NCI-H1092 treated with DMSO at 0.1 percent for 48 hours (cell line): Measurements from ENCODE around the gene TGM1.
"Not testable (repeated sequence)": the region's sequence is repeated elsewhere in the genome, so short reads cannot be mapped to it uniquely, and the experiment has no call there.

Experiments
- DNase-seq: peaks from one replicate; lab custom pipeline; 2025; lab: John Stamatoyannopoulos, UW

TGM1 gene

DNA sequence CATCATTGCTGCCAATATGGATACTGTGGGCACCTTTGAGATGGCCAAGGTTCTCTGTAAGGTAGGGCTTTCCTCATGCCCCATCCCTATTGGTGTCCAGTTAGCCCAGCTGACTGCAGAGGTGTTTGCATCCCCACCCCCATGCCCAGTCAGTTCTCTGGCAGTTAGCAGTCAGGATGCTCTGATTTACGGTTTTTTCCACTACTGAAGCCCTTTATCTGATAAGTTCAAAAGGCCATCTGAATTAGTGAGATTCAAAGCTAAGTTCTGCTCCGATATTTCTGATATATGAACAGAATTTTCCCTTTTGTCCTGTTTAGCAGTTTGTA lies 29.5 kb downstream of the TGM1 start:
- DNase-seq = no peak

DNA sequence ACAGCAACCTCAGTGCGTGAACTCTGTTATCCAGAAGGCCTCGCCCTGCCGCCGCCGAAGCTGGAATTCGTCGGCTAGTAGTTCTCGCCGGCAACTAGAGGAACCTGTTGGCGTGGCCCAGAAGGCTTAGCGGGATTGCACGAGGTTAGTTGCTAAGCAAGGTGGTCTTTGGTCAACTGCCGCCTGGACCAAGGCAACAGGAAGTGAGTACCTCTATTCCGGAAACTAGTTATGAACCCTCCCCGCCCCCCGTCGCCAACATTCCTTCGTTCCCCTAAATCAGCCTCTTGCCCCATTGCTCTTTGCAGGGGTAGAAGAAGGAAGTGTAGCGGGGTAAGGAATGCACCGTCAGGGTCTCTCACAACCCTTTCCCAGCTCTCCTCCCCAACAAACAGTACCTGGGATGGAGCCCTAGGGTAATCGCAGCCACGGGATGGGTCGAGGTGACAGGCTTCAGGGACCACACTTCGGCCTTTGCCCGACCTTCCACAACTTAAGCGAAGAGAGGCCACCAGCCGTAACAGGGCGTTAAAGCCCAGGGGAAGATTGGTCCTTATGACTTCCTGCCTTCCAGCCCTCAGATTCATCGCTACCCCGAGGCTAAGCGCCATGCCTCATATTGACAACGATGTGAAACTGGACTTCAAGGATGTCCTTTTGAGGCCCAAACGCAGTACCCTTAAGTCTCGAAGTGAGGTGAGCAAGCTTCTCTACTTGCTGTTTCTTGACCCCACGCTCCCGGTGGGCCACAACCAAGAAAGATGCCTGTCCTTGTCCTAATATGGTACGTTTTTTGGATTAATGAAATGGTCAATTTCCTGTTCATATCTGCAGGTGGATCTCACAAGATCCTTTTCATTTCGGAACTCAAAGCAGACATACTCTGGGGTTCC lies 30.1 kb downstream of the TGM1 start, which contains the start of gene GMPR2:
GMPR2 (plus strand) TSS at position 285 of the 893 bp plus-strand sequence; CDS start at position 610, 325 bp downstream.
- DNase-seq = no peak

DNA sequence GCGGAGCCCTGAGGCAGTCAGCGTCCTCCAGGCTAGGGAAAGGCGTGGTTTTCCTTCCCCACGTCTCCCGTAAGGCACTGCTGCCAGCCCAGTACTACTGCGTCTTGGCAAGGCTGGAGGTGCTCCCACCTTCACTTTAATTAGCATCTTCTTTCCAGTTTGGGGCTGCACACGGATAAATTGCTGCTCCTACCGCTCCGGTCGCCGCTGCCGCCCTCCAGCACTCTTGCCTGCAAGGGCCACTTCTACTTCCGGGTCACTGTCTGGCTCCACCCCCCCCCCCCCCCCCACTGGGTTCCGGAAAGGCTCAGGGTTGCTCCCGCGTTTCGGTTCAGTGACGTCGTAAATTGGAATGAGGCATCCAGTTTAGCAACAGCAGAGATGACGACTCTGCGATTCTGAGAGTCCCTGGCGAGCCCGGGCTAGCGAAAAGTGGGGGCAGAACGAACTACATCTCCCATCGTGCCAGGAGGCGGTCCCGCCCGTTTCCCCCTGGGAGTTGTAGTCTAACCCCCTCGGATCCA lies 30.8 kb downstream of the TGM1 start, which contains the start of gene NEDD8:
NEDD8 (minus strand) TSS at position 247 of the 524 bp plus-strand sequence; CDS start at position 147, 100 bp downstream.
- peak; percentile 97 for DNase-seq

DNA sequence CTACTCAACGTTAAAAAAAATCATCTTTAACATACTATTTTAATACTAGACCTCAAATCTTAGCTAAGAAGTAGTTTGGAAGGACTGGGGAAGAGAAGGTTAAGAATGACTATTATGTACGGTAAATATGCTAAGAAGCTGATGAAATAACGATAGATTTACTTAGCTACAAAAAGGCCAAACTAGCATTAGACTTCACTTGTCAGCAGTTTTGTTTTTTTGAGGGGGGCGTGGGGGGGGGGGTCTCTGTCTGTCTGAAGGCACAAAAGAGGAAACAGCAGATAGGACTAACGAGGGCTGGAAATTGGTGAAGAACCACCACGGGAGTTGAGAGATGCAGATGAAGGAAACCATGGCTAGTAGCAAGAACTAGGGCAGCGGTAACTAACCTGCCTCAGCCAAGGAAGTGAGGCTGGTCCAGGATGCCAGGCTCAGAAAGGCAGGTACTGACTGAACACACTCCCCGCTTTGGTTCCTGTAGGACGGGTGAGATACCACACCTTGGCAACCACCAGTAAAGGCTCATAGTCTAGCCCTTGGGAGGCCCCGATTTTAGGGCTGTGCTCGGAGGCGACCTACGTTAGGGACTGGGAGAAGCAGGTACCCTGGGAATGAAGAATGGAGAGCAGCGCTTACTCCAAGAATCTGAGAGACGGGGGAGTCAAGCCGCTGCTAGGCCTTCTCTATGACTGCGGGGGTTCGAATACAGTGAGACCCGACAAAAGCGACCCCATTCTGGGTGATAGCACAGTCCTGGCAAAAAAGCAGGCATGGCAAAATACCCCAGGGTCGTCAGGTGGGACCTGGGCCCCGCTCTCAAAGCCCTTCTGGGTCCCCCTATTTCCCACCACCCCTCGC lies 31.5 kb downstream of the TGM1 start:
- no peak for DNase-seq

DNA sequence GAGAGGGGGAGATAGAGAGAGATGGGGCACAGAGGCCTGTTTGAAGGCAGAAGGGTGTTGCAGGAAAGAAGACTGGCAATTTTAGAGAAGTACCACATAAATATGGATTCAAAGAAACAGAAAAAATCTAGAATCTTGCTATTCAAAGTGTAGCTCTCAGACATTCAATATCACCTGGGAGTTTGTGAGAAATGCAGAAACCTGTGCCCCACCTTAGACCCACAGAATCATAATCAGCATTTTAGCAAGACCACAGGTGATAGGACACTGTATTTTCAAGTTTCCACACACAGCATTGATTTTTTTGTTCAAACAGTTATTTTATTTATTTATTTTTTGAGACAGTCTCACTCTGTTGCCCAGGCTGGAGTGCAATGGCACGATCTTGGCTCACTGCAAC lies 34.1 kb downstream of the TGM1 start:
- no peak for DNase-seq

DNA sequence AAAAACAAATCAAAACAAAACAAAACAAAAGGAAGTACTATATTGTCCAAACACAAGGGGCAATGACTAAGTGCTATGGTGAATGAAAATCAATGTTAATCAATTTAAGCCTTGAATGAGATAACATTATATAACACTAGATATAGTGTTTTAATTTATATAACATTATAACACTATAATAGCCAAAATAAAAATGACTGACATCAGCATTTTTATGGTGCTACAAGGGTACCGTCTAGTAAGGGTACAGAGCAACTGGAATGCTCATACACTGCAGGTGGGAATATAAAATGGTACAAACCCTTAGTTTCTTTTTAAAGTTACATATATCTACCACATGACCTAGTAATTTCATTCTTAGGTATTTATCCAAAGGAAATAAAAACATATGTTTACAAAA lies 36.5 kb downstream of the TGM1 start:
- no peak for DNase-seq

DNA sequence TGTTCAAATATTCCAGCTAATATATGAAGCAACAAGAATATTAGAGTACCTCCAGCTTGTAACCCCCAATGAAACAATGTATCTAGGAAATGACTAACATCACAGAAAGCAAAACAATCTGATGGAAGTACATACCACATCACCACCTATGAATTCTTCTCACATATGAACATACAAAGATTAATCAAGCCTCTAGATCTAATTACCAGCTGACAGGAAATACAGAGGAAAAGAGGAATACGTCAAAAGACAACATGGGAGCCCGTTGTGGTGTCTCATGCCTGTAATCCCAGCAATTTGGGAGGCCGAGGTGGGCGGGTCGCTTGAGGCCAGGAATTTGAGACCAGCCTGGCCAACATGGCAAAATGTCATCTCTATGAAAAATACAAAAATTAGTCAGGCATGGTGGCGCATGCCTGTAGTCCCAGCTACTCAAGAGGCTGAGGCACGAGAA lies 38.3 kb downstream of the TGM1 start:
- no peak for DNase-seq

DNA sequence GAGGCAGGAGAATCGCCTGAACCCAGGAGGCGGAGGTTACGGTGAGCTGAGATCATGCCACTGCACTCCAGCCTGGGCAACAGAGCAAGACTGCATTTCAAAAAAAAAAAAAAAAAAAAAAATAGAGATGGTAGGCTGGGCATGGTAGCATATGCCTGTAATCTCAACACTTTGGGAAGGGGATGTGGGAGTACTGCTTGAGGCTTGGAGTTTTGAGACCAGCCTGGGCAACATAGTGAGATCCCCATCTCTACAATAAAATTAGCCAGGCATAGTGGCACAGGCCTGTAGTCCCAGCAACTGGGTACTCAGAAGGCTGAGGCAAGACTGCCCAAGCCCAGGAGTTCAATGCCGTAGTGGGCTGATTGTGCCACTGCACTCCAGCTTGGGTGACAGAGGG lies 40.0 kb downstream of the TGM1 start:
- DNase-seq = not testable (repeated sequence)

DNA sequence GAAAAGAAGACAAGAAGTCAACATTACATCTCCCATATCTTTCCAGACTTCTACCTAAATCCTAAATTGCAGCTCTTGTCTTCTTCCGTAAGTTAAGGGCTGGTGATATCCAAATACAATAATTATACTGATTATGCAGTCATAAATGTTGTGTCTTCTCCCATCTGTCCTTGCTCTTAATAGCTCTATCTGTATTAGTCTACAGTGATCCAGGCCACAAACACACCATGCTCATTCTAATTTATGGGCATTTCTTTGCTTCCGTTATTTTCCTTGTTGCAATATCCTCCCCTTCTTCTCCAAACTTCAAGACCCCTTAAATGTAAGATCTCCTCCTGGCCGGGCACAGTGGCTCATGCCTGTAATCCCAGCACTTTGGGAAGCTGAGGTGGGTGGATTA lies 43.5 kb downstream of the TGM1 start:
- DNase-seq = no peak

DNA sequence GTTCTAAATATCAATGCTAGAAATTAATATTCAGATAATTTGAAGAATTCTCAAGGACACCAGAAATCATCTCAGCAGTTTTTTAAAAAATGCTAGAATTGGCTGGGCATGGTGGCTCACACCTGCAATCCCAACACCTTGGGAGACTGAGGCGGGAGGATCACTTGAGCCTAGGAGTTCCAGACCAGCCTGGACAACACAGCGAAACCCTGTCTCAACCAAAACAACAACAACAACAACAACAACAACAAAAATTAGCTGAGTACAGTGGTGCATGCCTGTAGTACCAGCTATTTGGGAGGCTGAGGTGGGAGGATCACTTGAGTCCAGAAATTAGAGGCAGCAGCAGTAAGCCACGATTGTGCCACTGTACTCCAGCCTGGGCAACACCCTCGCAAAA lies 43.9 kb downstream of the TGM1 start:
- no peak for DNase-seq

DNA sequence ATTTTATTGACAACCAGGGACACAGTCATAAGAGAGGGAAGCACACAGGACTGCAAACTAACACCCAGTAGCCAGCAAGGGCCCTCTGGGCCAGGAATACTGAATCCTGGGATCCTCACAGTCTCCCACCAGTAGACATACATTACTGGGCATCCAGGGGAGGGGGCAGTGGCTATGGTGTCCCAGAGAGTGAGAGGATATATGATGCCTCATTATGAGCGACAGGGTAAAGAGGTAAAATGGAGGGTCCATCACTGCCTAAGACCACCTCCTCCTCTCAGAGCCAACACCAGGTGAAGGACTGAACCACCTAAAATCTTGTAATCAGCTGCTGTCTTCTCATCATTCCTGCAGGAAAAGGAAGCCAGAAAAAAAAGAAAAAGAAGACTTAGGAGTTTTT lies 46.1 kb downstream of the TGM1 start:
- not testable (repeated sequence) for DNase-seq

DNA sequence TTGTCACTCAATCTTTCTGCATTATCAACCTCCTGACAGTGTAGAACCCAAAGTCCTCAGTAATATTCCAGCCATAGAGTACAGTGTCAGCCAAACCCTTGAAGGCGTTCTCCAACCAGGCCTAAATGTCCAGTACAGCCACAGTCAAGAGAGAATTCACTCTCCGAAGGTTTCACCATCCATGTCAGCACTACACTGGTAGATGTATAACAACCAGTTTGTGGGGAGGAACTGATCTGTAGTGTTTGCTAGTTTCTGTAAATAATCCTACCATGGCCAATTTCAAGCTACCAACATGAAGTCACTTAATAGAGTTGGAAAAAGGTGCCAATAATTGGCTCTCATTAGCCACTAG lies 46.7 kb downstream of the TGM1 start:
- DNase-seq = no peak

DNA sequence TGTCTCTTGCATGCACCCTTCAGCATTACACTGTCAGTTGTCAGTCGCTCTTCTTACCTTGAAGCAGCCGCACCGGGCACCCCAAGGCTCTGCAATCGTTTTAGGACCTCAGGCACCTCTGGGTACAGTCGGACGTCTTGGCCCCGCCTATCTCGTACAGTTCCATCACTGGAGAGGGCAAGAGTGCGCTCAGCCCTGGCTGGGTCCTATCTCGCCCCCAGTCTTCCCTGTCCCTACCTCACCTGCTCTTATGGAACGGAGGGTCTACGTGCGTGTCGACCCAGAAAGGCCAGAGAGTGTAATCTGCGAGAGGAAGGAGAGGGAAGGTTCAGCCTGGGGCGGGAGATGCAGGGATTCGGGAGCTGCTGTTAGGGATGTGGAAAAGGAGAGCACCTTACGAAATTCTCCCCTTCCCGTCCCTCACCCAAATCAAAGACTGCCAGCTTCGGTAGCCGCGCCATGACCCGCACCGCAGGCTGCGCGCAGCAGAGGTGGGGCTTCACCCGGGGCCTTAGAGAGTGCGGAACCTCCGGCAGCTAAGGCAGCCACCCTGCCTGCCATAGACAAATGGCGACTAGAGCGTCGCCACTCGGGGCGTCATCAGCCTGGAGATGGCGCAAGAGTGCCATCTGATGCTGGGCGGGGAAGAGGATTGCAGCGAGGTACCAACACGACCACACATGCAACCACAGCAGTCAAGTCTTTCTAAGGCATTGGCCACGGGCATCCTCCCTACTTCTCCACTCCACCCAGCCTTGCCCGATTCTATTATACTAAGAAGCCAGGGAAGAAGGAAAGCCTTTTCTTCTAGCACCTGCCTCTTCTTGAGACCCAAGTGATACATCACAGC lies 47.3 kb downstream of the TGM1 start, which contains the start of gene MDP1:
MDP1 (minus strand) TSS at position 572 of the 850 bp plus-strand sequence; CDS start at position 461, 111 bp downstream.
- DNase-seq = peak; percentile 92

DNA sequence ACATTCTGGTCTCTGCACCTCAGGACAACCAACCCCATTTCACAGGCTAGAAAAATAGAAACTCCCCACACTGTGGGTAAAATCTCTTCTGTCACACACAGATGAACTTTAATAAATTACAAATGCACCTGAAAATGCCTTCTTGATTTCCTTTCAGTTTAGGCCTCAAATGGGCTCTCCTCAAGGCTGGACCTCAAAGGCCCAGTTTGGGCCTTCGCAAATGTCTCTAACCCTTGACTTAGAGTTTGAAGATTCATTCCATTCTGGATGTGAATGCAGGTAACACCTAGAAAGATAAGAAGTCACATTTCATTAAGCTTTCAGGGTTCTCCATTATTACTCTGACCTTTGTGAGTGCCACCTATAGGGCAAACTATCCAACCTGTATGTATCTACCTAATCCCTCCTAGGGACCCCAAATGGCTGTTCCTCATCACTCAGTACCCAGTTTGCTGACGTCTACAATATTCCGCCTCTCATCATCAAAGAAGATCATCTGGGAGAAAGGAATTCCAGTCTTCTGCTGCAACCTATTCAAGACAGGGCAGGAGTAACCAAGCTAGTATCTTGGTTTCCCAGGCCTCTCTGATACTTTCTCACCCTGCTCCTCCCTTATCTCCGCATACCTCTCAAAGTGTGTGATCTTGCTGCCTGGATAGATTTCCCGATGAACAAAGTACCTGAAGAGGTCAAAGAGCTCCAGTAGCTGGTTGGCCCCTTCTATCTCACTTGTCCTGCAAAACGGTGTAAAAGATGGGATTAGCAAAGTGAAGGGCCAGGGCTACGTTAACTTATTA lies 48.9 kb downstream of the TGM1 start:
- no peak for DNase-seq

DNA sequence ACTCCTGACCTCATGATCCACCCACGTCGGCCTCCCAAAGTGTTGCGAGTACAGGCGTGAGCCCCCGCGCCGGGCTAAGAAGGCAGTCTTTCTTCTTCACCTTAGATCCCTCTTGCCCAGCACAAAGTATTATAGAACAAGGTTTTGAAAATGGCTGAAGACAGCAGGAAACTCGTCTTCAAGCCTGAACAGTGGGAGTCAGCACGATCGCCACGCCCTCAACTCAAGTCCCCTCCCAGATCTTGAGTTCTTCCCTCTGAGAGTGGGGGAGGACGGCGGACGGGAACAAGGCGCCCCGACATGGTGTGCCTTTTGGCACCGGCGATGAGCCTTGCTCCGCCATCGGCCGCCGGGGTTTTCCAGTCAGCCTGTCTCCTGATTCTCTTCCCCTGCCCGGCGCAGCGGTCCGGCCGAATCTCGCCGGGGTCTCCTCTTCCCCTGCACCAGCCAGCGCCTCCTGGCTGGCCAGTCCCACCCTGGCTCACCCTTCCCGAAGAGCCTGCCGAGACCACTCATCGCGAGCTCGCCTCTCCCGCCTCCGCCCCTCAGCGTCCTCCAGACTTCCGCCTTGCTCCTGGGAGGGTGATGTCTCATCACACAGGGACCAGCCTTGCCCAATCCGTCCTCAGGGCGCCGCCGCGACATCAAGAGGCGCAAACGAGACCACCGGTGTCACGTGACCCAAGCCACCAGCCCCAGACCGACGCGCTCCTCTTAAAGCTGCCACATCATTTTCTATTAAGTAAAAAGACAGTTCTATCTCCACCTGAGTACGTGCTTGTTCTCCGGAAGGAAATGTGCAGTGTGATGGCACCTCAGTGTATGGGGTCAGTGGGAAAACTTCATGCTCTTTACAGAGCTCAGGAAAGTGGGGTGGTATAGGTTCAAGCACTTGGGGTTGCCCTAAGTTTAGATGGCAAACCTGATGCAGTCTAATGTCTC lies 49.8 kb downstream of the TGM1 start, which contains the start of gene CHMP4A:
CHMP4A (minus strand) TSS at position 565 of the 942 bp plus-strand sequence; CDS start at position 516, 49 bp downstream.
- peak; percentile 97 for DNase-seq

DNA sequence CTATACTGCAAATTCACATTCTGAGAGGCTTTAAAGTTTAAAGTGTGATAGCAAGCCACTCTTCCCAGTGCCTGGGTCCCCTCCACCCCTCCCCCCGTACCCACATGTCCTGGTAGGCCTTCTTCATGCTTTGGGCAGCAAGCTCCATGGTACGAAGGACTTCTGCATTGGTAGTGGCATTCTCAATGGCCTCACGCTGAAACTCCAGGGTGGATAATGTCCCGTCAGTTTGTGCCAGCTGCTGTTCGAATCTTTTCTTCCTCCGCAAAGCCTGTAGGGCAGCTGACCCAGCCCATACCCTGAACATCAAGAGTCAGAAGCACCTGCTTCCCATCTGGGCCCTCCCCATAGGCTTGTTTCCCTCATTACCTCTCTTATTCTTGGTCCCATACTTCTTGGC lies 51.7 kb downstream of the TGM1 start:
- no peak for DNase-seq

DNA sequence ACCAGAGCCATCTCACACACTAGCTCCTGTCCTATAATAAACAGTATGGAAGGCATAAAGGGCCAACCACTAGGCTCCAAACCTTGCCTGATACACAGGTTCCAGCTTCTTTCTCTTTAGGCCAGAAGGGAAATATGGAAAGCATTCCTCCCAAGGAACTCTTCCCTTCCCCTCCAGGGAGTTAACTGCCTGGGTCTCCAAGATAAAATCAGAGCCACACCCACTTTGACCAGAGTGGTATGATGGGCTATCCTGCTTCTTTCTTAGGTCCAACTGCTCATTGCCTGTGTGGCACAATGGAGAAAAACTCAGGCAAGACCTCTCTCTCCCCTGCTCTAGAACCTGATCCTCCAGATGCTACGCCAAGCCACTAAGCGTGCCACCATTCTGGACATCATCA lies 55.4 kb downstream of the TGM1 start:
- no peak for DNase-seq

DNA sequence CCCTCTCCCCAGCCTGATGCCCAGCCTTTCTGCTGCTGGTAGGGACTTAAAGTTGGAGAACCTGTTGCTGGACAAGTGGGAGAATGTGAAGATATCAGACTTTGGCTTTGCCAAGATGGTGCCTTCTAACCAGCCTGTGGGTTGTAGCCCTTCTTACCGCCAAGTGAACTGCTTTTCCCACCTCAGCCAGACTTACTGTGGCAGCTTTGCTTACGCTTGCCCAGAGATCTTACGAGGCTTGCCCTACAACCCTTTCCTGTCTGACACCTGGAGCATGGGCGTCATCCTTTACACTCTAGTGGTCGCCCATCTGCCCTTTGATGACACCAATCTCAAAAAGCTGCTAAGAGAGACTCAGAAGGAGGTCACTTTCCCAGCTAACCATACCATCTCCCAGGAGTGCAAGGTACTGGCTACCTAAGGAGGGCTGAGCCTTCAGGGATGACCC lies 55.8 kb downstream of the TGM1 start:
- DNase-seq = no peak
